GM12873 (cell line): Measurements from ENCODE around the gene KLK15.

Experiments used
- TF ChIP-seq, protein P1 (sequence below): IDR thresholded peaks from 2 replicates; pipeline ENCODE4 v1.5.1; 2012; ENCODE audit warnings: low read depth, mild to moderate bottlenecking, moderate library complexity, low read length, control low read depth; ENCODE audit not compliant: insufficient read depth; ENCODE audit errors: missing control alignments

KLK15 gene

DNA sequence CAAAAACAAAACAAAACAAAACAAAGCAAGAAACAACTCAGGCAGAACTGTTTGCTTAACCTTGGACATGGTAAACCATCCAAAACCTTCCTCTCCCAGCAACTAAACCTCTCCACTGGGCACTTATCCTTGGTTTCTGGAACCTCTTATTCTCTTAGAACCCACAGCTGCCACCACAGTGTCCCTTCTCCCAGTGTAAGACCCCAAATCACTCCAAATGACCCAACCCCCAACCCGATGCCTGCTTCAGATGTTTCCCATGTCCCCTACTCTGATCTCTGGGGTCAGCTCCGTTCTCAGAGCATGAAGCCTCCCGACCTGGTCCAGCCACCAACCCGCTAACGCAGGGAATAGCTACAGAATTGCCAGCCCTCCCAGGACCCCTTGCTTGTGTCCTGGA lies 40.8 kb upstream of the KLK15 start:
- TF ChIP-seq, protein P1, sequence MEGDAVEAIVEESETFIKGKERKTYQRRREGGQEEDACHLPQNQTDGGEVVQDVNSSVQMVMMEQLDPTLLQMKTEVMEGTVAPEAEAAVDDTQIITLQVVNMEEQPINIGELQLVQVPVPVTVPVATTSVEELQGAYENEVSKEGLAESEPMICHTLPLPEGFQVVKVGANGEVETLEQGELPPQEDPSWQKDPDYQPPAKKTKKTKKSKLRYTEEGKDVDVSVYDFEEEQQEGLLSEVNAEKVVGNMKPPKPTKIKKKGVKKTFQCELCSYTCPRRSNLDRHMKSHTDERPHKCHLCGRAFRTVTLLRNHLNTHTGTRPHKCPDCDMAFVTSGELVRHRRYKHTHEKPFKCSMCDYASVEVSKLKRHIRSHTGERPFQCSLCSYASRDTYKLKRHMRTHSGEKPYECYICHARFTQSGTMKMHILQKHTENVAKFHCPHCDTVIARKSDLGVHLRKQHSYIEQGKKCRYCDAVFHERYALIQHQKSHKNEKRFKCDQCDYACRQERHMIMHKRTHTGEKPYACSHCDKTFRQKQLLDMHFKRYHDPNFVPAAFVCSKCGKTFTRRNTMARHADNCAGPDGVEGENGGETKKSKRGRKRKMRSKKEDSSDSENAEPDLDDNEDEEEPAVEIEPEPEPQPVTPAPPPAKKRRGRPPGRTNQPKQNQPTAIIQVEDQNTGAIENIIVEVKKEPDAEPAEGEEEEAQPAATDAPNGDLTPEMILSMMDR = no peak

- TF ChIP-seq, protein P1 = no peak
Observed at GRCh38 chr19:50873056-50873455, 39.7 kb upstream of the KLK15 start, which contains the start of gene KLK2. KLK2 (plus strand) TSS chr19:50873439; CDS start chr19:50873474, 35 bp downstream.

- TF ChIP-seq, protein P1 = peak; percentile 72
Observed at GRCh38 chr19:50870417-50871089, 37.2 kb upstream of the KLK15 start.

DNA sequence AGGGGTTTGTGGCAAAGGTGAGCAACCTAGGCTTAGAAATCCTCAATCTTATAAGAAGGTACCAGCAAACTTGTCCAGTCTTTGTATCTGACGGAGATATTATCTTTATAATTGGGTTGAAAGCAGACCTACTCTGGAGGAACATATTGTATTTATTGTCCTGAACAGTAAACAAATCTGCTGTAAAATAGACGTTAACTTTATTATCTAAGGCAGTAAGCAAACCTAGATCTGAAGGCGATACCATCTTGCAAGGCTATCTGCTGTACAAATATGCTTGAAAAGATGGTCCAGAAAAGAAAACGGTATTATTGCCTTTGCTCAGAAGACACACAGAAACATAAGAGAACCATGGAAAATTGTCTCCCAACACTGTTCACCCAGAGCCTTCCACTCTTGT lies 36.1 kb upstream of the KLK15 start:
- TF ChIP-seq, protein P1 = no peak

- TF ChIP-seq, protein P1 = no peak
Observed at GRCh38 chr19:50861496-50862286, 28.3 kb upstream of the KLK15 start.

GRCh38 chr19:50861010-50861409 lies 27.6 kb upstream of the KLK15 start:
- TF ChIP-seq, protein P1 = no peak

DNA sequence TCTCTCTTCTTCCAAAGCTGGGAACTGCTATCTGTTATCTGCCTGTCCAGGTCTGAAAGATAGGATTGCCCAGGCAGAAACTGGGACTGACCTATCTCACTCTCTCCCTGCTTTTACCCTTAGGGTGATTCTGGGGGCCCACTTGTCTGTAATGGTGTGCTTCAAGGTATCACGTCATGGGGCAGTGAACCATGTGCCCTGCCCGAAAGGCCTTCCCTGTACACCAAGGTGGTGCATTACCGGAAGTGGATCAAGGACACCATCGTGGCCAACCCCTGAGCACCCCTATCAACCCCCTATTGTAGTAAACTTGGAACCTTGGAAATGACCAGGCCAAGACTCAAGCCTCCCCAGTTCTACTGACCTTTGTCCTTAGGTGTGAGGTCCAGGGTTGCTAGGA lies 26.5 kb upstream of the KLK15 start:
- TF ChIP-seq, protein P1 = no peak
